ENCODE results near the gene KRCC1.

DNA sequence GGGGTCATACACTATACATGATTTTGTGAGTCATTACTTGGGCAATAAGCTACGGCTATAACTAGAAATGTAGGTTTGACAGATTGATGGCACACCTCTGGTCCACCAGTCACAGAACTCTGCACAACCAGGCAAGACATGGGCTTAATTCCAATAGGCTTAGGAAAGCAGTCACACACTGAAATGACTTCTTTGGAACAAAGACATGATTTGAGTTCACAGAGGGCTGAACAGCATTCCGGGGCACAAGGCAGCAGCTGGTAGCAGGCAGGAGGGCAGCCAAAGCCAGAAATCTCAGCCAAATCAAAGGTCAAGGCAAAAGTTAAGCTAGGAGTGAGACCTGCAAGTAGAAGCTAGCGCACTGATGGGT lies 44.9 kb upstream of the KRCC1 start:
- TF ChIP-seq, protein P1, sequence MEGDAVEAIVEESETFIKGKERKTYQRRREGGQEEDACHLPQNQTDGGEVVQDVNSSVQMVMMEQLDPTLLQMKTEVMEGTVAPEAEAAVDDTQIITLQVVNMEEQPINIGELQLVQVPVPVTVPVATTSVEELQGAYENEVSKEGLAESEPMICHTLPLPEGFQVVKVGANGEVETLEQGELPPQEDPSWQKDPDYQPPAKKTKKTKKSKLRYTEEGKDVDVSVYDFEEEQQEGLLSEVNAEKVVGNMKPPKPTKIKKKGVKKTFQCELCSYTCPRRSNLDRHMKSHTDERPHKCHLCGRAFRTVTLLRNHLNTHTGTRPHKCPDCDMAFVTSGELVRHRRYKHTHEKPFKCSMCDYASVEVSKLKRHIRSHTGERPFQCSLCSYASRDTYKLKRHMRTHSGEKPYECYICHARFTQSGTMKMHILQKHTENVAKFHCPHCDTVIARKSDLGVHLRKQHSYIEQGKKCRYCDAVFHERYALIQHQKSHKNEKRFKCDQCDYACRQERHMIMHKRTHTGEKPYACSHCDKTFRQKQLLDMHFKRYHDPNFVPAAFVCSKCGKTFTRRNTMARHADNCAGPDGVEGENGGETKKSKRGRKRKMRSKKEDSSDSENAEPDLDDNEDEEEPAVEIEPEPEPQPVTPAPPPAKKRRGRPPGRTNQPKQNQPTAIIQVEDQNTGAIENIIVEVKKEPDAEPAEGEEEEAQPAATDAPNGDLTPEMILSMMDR (IDR thresholded peaks at IDR 0.05) = no peak
- TF ChIP-seq POLR2A (IDR thresholded peaks at IDR 0.05) = no peak
